Right lung (tissue), 5 donors: ENCODE data around the gene COL3A1. TPM values are rescaled to one million over a fixed set of nuclear protein-coding genes. Genes with fewer than 3 reads are reported as not detected.

ENCODE experiments used
- DNase-seq, 2 donors: peaks; one replicate each; pipeline ENCODE4 v3.0.0-alpha.2; 2013
- polyA plus RNA-seq, 5 donors: library from polyadenylated mRNA; unstranded; fragments of 120-200 nt; gene quantifications; one replicate each; pipeline versions ENCODE4 v1.2.1 to v1.2.3, GENCODE V29; 2013; ENCODE audit warnings: inconsistent platforms in 1 of 5, low replicate concordance in 1 of 5; ENCODE audit not compliant: insufficient read length in 5 of 5, insufficient read depth in 1 of 5

Gene COL3A1
- polyA plus RNA-seq, 5 donors: 1,130 to 1,386 (median 1,297) TPM

- no peak for DNase-seq
Measured at GRCh38 chr2:189014449-189015138, 40.4 kb downstream of the COL3A1 start.

DNA sequence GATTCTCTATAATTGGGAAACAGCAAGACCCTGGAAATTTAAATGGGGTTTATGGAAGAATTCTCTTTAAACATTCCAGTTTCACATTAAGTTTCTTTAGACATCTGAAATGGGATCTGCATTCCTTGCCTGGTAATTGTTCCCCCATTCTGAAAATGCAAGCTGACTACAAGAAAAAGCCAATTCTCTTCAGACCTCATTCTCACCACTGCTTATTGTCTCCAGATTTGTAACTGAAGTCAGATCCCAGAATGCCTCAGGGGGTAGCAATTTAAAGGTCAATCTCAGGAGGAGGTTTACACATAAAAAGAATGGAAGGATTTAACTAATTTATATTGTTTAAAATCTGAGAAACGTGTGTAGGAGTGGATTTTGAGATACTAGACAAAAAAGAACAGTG is 41.2 kb downstream of the COL3A1 start:
- DNase-seq: no peak

DNA sequence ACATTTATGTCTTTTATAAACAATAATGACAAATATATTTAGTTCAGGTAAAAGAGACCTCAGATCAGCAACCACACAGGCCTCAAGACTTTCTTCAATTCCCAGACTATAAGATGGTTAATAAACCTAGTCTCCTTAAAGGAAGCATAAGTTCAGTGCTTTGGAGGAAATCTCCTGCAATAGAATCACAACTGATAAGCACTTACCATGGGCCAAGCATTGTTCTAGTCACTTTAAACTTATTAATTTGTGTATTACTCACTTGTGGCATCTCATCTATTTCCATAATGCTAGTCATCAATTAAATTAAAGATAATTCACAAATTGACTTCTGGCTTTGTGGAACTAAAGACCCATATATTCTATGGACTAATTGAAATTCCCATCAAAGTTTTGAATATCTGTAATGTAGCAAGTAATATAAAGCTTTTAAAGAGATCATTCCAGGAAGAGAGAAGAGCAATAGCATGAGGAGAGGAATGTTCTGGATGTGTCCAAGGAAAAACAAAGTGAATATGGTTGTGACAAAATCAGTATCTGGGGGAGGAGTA is 42.2 kb downstream of the COL3A1 start:
- DNase-seq: no peak

DNA sequence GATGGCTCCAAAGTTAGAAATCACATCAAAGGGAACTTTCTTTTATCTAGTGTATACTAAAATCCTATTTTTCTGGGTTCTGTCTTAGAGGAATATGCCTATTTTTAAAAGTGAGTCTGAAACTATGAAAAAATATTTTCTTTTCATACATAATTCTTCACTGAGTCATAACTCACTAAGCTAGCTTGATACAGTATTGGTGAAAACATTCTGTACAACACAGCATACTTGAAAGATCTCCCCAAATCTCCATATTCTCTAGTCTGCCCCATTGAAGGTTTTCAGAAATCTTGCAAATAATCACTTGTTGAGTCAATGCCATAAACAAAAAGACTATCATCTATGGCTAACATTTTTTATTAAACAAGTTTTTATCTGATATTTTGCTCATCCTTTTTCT is 44.5 kb downstream of the COL3A1 start:
- no peak for DNase-seq

GRCh38 chr2:189020179-189020578 is 46.0 kb downstream of the COL3A1 start:
- DNase-seq: no peak

DNA sequence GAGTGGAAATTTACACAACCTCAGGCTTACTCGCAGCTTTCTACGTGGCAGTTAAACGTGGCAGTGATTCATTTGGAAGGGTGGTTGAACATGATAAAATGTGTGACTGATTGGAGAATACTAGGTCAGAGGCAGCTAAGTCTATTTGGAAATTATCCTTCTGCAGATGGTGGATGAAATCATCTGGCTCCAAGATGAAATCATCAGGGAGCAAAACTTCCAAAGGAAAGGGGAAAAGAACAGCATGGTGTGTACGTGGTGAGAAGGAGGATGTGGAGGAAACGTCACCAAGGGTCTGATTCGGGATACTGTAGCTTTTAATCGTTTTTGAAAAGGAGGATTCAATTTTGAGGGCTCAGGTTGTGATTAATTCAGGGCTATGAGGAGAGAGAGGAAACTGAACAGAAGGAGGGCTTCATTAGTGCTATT is 47.9 kb downstream of the COL3A1 start:
- no peak for DNase-seq

- DNase-seq: no peak
Measured at GRCh38 chr2:189022492-189022891, 48.3 kb downstream of the COL3A1 start.

DNA sequence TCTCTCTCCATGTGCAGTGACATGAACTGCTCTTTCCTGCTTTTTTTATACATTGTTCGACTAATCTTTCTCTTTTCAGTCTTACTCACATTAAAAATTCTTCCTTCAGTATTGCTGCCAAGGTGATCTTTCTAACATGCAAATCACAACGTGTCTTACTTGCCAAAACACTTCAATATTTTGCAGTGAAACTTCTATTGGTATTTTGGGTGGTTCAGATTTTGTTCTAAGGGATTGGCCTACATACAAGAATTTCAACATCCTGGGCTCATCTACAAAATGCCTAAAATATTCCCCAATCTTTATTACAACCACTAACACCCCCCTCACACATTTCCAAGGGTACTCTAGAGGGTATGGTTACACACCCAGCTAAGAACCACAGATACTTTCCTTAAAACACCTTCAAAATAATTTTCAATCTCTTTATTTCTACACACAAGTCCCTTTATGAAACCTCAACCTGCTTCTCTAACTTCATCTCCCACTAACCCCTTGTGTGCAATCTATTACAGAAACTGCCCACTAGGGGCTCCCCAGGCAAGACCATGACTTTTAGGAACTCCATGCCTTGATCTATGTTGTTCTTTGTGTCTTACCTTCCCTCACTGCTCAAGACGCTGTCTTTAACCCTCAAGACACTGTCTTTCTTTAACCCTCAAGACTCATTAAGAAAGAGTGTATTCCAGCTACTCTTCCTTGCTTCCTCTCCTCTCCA is 50.9 kb downstream of the COL3A1 start:
- no peak for DNase-seq

DNA sequence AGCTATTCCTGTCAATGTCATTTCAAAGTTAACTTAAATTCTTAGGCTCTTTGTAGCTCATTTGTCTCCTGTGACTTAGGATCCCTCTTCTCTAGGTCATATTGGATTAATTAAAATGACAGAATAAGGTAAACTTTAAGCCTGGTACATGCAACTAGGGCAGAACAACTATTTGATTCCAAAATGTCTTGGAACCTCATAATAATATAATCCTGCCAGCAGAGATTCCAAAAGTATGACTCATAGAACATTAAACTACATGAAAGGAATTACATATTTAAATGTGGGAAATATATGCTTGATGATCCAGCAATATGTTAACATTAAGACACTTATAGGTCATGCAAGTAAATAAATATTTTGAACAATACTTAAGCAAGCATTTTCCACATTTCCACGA is 63.3 kb downstream of the COL3A1 start:
- no peak for DNase-seq

DNA sequence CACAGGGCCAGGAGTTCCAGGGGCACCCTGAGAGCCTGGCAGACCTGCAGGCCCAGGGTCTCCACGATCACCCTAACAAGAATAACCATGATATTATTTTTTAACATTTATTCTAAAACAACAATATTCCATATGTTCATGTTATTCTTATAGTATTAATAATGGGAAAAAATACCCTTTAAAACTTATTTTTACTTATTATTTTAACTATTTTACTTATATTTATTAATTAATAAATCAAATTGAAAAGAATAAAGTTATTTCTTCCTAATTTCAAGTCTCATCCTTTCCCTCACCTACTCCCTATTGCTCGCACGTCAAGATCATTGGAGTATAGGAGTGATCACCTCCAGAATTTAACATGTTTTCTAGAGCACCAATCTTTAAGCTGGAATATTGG is 71.7 kb downstream of the COL3A1 start:
- no peak for DNase-seq

- DNase-seq: no peak
Measured at GRCh38 chr2:189046320-189046719, 72.1 kb downstream of the COL3A1 start.

DNA sequence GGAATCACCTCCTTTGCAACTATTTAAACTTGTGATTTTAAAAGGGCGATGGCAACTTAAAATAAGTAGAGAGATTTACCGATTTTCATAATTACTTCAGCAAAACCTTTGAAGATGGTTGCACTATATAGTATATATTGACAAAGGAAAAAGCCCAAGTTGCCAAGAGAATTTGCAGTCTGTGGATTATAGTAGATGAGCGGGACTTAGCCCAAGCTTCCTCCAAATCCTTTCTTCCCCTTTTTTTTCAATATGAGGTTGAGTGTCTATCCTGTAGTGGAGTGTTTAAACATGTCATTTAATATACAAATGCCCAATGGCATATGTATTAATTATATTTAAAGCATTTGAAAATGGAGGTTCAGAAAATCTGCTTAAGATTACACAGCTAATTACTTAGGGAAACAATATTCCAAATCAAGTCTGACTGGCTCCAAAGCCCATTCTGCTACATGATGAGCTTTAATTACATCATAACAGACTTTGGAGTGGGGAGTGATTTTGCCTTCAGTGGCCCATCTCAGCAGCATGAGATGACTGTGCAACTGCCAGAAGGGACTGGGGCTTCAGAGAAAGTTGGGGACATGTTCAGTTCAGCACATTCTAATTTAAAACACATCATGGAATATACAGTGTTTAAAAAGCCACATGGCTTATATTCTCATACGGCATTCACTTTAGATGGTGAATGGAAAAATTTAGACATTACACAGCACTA is 73.2 kb downstream of the COL3A1 start:
- no peak for DNase-seq

DNA sequence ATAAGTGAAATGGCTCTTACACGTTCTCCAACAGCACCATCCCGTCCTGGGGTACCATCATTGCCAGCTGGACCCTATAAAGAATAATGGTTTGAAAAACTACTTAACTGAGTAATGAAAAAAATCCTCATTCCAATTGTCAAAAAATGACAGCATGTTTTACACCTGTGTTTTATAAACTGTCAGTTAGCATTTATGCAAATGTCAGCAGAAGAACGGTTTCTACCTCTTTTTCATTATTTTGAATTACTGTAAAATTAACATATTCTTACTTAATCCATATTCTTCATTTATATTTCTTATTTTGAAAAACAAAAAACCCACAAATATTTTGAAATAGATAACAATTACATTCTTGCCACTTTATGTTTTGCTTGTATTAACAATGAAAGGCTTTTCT is 74.0 kb downstream of the COL3A1 start:
- no peak for DNase-seq

DNA sequence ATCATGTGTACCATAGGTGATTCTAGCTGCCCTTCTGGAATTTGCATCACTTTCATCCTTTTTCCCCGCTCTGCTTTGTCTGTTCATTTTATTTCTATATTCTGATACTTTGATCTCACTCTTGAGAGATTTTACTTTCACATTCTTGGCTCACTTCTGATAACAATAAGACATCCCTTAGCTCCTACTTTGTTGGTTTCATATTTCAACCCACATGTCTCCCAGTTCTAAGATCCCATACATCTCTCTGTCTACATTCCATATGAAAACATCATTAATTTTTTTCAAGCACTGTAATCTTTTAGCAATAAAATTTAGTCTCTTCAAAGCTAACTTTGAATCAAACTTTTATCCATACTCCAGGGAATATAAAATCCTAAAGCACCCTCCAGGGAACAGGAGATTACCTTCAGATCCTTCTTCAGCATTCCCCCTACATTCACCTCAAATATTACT is 75.6 kb downstream of the COL3A1 start:
- no peak for DNase-seq

DNA sequence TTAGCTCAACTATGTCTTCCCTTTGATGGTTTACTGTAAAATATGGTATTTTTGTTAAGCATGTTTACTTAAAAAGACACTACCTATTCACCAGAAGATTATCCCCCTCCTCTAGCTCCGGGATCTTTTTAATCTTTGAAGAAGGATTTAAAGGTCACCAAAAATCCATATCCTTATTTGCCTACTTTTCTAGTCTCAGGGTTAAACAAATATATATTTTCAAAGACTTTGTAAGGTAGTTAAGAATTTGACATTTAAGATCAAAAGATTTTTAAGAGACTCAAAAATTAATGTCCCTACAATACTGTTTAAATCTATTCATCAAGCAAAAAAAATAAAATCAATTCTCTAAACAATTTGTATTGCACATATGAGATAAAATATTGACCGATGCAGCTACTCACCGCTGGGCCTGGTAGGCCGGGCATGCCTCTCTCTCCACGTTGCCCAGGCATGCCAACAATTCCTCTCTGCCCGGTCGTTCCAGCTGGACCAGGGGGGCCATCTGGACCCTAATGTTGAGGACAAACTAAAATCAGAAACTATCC is 76.1 kb downstream of the COL3A1 start:
- DNase-seq: no peak

GRCh38 chr2:189056200-189057106 is 82.3 kb downstream of the COL3A1 start:
- DNase-seq: no peak

GRCh38 chr2:189057316-189057715 is 83.1 kb downstream of the COL3A1 start:
- no peak for DNase-seq

GRCh38 chr2:189060096-189060642 is 86.0 kb downstream of the COL3A1 start:
- no peak for DNase-seq
